NCI-H2081 treated with DMSO at 0.1 percent for 48 hours (cell line): ENCODE results near the gene RUNX2.

ENCODE experiments used
- DNase-seq: peaks from one replicate; lab custom pipeline; 2025; lab: John Stamatoyannopoulos, UW

Gene RUNX2

GRCh38 chr6:45433533-45434380 lies 105.6 kb downstream of the RUNX2 start:
- no peak for DNase-seq

GRCh38 chr6:45434381-45434700 lies 106.2 kb downstream of the RUNX2 start:
- no peak for DNase-seq

- DNase-seq = no peak
These were observed 108.7 kb downstream of the RUNX2 start for GRCh38 chr6:45436544-45437438.

DNA sequence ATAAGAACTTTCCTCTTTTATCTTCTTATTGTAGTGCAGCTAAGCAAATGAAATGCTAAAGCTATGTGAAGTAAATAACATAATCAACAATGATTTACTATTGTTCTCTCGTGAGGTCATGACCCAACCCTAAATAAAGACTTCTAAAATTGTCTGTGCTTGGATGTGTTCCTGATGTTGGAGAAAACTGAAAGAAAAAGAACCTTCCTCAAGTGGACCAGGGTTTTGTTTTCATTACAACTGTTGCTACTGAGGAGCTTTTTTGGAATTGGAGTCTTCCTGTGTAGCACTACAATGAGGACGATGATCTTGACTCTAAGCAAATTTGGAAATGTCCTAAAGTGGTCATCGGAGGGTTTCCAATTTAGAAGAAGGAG lies 109.3 kb downstream of the RUNX2 start:
- DNase-seq = no peak

GRCh38 chr6:45438151-45438550 lies 110.0 kb downstream of the RUNX2 start:
- no peak for DNase-seq

- no peak for DNase-seq
These were observed 110.8 kb downstream of the RUNX2 start for GRCh38 chr6:45438849-45439406.

GRCh38 chr6:45439459-45439858 lies 111.3 kb downstream of the RUNX2 start:
- no peak for DNase-seq

GRCh38 chr6:45439861-45440388 lies 111.8 kb downstream of the RUNX2 start:
- DNase-seq = no peak

GRCh38 chr6:45441851-45442453 lies 113.8 kb downstream of the RUNX2 start:
- no peak for DNase-seq

- no peak for DNase-seq
These were observed 114.6 kb downstream of the RUNX2 start for GRCh38 chr6:45442716-45443115.

- DNase-seq = no peak
These were observed 117.2 kb downstream of the RUNX2 start for GRCh38 chr6:45445364-45445748.

DNA sequence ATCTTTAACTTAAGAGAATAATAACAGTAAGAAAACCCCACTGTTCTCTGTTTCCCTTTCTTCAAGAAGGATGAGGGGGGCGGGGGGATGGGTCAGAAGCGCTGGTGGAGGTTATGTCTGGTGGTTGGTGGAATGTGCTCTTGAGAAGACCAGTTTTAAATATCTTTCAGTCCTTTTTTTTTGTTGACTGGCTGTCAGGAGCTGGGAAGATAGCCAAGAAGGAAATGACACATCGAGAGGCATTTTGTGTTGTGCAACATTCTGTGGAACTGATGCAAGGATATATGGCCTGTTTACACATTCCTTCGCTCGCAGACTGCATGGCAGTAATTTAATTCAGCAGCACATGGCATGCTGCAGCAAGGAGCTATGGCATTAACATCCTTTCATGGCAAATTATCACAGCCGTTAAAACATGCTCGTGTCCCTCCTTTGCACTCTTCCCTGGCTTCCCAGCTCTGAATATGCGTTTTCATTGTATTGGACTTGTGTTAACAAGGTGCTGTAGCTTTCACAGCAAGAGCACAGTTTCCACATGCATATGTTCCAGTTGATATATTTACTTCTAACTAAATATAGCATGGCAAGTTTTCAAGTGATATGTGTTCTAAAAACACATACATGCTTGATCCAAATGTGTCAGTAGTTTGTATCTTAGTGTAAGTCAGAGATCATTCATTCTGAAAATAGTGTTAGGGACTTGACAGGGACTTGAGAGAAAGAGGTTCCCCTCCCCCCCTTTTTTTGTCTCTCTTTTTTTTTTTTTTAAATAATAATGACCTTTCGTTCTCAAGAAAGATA lies 117.8 kb downstream of the RUNX2 start:
- DNase-seq = no peak

DNA sequence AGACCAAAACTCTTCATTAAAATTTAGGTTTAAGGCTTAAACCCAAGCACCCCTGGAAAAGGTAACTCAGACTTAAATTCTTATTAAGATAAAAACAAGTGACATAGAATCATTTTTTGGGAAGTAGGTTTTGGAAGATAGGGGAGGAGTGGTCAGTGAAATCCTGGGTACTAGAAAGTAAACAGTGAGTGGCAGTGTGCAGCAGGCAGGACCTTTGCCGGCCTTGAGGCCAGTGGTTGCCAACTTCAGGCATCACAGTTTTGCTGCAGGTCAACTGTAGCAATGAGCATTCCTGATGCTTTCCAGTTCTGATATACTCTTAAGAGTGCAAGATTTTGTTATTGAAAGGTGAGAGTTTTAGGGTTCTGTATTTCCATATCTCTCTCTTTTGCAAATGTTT lies 118.9 kb downstream of the RUNX2 start:
- no peak for DNase-seq

DNA sequence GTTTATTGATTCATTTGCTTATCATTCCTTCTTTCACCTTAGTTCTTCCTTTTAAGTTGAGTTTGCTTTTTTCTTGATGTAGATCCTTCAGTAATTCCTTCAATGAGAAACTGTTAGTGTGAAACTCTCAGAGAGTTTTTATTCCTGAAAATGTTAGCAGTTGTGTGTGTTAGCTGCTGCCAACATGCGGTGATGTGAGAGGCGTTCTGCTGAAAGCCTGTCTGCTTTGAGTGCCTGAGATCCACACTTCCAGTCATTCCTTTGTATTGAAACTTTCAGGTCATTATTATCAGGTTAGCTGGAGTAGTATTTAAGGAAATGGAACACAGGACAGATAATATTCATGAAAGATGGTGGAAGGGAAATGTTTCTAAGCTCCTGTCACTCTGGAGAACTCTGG lies 119.6 kb downstream of the RUNX2 start:
- no peak for DNase-seq

- no peak for DNase-seq
These were observed 120.6 kb downstream of the RUNX2 start for GRCh38 chr6:45448417-45449389.

GRCh38 chr6:45450132-45450531 lies 122.0 kb downstream of the RUNX2 start:
- no peak for DNase-seq

- DNase-seq = no peak
These were observed 122.7 kb downstream of the RUNX2 start for GRCh38 chr6:45450831-45451230.

DNA sequence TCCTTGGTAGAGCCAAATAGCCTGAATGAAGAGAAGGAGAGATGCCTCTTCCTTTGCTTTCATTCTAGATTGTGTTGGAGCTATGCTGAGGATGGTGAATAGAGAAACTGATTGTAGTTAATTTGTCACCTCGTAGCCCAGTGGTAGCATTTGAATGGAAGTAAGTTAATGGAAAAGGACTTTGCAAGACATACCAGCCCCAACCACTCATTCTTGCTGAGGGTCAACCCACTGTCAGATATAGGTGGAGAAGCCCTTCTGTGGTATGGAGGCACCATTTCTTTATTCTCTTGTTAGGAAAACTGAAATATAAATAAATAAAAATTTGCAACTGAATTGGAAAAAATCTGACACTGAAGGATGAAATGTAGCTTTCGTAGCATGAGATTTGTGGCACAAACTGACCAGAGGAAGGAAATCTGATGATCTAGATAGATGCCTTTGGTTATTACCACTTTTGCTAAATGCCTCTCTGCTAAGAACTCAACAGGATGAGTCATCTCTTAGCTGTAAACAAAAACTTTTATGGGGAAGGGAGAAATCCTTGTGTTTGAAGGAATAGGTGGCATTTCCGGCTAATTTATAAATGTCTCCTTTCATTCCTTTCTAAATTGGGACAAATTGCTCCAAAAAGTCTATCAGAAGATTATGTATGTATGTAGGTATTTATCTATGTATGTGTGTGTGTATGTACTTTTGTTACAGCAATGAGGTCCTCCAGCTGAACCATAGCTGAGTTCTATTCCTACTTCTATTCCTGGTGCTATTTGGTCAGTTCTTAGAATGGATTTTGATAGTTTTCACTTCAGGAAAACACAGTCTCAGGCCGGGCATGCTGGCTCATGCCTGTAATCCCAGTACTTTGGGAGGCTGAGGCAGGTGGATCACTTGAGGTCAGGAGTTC lies 126.1 kb downstream of the RUNX2 start:
- DNase-seq = no peak

- no peak for DNase-seq
These were observed 127.3 kb downstream of the RUNX2 start for GRCh38 chr6:45455408-45455807.
